SH-SY5Y (cell line): ENCODE data around the gene PKP4.

Experiments
- GATA2 ChIP-seq: IDR thresholded peaks from 2 replicates; pipeline ENCODE4 v1.6.1; 2011; ENCODE audit warnings: mild to moderate bottlenecking, low read depth, low read length
- GATA3 ChIP-seq: IDR thresholded peaks from 2 replicates; pipeline ENCODE4 v1.6.1; 2011; ENCODE audit warnings: low read depth, mild to moderate bottlenecking, low read length, moderate library complexity

- TF ChIP-seq GATA2 (no peak), GATA3 (no peak)
Observed at GRCh38 chr2:158533009-158533408, 76.3 kb downstream of the PKP4 start.
